ENCODE results near the gene HLA-DPA1. TPM values are rescaled to one million over a fixed set of nuclear protein-coding genes. Genes with fewer than 3 reads are reported as not detected.

The HLA-DPA1 gene
- total and polyA plus RNA-seq, 2 donors (not counting 1 experiment from before 2014, with no cell fraction given) = 702 to 2,256 TPM

- WGBS (ENCODE audit: insufficient coverage) = 100% methylated on average over 2 of the region's 3 CpGs
- peaks cover 16% of the 10 kb centered on the region for H3K79me2 ChIP-seq (ENCODE audit: control insufficient read depth, insufficient read depth, low read length)
- no peak overlapping the region for H3K9ac ChIP-seq (ENCODE audit: low read length)
- no peaks in the 10 kb centered on the region for H3K9me3 Mint-ChIP-seq (ENCODE audit: insufficient read depth)
- CTCF ChIA-PET = interaction anchor here (1.0 to 23.5 kb wide), 11 partner anchors 9 to 88 kb away, joined by 3 to 576 read pairs (median 4); partner anchors contain the start of gene HLA-DOA
- peaks cover 8 to 20% of the 10 kb centered on the region in 2 donors for H3K4me1 ChIP-seq (ENCODE audit: control insufficient read depth in 2 of 2, insufficient read depth in 2 of 2, low read length in 2 of 2)
- H3K4me3 ChIP-seq (ENCODE audit: control extremely low read depth in 1 of 5, extremely low read depth in 1 of 5, insufficient read depth in 1 of 5, low read depth in 2 of 5, low read length in 4 of 5) = no peak overlapping the region
- peaks cover 38% of the 10 kb centered on the region for H3K4me1 Mint-ChIP-seq
- peak overlapping the region; percentile 57 for H3K27ac Mint-ChIP-seq
- H3K27me3 ChIP-seq (replicated peaks in 1 of 4; ENCODE audit: control extremely low read depth in 1 of 4, control insufficient read depth in 3 of 4, insufficient read depth in 4 of 4, low read length in 3 of 4) = no peaks in the 10 kb centered on the region
- intact Hi-C loops (cut with micrococcal nuclease) = no loop called here
- TF ChIP-seq EZH2 (IDR thresholded peaks at IDR 0.05; ENCODE audit: borderline replicate concordance, insufficient read depth, low read depth, low read length, poor library complexity, severe bottlenecking) = no peak
- TF ChIP-seq, protein P1, sequence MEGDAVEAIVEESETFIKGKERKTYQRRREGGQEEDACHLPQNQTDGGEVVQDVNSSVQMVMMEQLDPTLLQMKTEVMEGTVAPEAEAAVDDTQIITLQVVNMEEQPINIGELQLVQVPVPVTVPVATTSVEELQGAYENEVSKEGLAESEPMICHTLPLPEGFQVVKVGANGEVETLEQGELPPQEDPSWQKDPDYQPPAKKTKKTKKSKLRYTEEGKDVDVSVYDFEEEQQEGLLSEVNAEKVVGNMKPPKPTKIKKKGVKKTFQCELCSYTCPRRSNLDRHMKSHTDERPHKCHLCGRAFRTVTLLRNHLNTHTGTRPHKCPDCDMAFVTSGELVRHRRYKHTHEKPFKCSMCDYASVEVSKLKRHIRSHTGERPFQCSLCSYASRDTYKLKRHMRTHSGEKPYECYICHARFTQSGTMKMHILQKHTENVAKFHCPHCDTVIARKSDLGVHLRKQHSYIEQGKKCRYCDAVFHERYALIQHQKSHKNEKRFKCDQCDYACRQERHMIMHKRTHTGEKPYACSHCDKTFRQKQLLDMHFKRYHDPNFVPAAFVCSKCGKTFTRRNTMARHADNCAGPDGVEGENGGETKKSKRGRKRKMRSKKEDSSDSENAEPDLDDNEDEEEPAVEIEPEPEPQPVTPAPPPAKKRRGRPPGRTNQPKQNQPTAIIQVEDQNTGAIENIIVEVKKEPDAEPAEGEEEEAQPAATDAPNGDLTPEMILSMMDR (IDR thresholded peaks at IDR 0.05) = no peak
- no peak overlapping the region for H3K4me3 Mint-ChIP-seq
- H3K27me3 Mint-ChIP-seq = no peaks in the 10 kb centered on the region
- no peaks in the 10 kb centered on the region for H3K9me3 ChIP-seq (ENCODE audit: control extremely low read depth in 1 of 3, control insufficient read depth in 2 of 3, insufficient read depth in 1 of 3, low read length in 2 of 3)
- H3K27ac ChIP-seq (ENCODE audit: low read length in 2 of 2) = peak overlapping the region in 1 of 2 donors; percentile 60
- no peak overlapping the region for H3K4me2 ChIP-seq (replicated peaks; ENCODE audit: low read depth, low read length, poor library complexity, severe bottlenecking)
- ATAC-seq (ENCODE audit: low read depth) = no peak
- H3K36me3 ChIP-seq (replicated peaks in 1 of 2; ENCODE audit: control extremely low read depth in 1 of 2, control insufficient read depth in 1 of 2, extremely low read depth in 1 of 2, insufficient read depth in 2 of 2, low read length in 1 of 2) = peaks cover 0 to 55% of the 10 kb centered on the region in 2 experiments
- no peak overlapping the region for H2AFZ ChIP-seq (ENCODE audit: insufficient read depth, low read depth, low read length, poor library complexity, severe bottlenecking)
- peak; percentile 25 for DNase-seq
- POLR2A ChIA-PET = interaction anchor here (0.9 to 1.3 kb wide), 4 partner anchors 7 to 160 kb away, joined by 3 to 8 read pairs (median 4); no protein-coding TSS in a partner anchor
- H4K20me1 ChIP-seq (ENCODE audit: control insufficient read depth, insufficient read depth, low read length, poor library complexity, severe bottlenecking) = peaks cover 3% of the 10 kb centered on the region
Measured at GRCh38 chr6:33088258-33088930, 14.9 kb upstream of the HLA-DPA1 start.

DNA sequence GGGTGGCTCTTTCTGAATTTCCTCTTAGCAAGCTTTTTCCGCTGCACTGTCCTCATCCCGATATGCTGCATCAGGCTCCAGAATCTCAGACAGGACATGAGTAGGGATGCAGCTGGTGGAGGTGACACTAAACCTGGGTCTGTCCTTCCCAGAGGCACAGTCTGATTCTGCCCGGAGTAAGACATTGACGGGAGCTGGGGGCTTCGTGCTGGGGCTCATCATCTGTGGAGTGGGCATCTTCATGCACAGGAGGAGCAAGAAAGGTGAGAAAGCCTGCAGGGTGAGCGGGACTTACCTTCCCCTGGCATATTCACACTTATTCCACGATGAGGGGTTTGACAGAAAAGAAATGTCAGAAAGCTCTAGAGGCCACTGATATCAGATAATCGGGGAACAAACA is 12.2 kb upstream of the HLA-DPA1 start:
- peak overlapping the region in 1 of 2 donors; percentile 22 for H3K27ac ChIP-seq (ENCODE audit: low read length in 2 of 2)
- peaks cover 30 to 31% of the 10 kb centered on the region in 2 donors for H3K4me1 ChIP-seq (ENCODE audit: control insufficient read depth in 2 of 2, insufficient read depth in 2 of 2, low read length in 2 of 2)
- intact Hi-C loops (cut with micrococcal nuclease) = no loop called here
- H3K4me2 ChIP-seq (replicated peaks; ENCODE audit: low read depth, low read length, poor library complexity, severe bottlenecking) = no peak overlapping the region
- no peak overlapping the region for H3K9ac ChIP-seq (ENCODE audit: low read length)
- H3K27me3 Mint-ChIP-seq = no peaks in the 10 kb centered on the region
- H3K9me3 Mint-ChIP-seq (ENCODE audit: insufficient read depth) = no peaks in the 10 kb centered on the region
- H3K9me3 ChIP-seq (ENCODE audit: control extremely low read depth in 1 of 3, control insufficient read depth in 2 of 3, insufficient read depth in 1 of 3, low read length in 2 of 3) = no peaks in the 10 kb centered on the region
- no peak overlapping the region for H2AFZ ChIP-seq (ENCODE audit: insufficient read depth, low read depth, low read length, poor library complexity, severe bottlenecking)
- H3K27me3 ChIP-seq (replicated peaks in 1 of 4; ENCODE audit: control extremely low read depth in 1 of 4, control insufficient read depth in 3 of 4, insufficient read depth in 4 of 4, low read length in 3 of 4) = no peaks in the 10 kb centered on the region
- CTCF ChIA-PET = interaction anchor here (1.2 to 23.5 kb wide), 2 partner anchors 72 to 84 kb away, joined by 3 to 576 read pairs; partner anchors contain the start of gene HLA-DOA
- peak overlapping the region; percentile 27 for H3K27ac Mint-ChIP-seq
- TF ChIP-seq, protein P1 (IDR thresholded peaks at IDR 0.05) = no peak
- no peak for TF ChIP-seq EZH2 (IDR thresholded peaks at IDR 0.05; ENCODE audit: borderline replicate concordance, insufficient read depth, low read depth, low read length, poor library complexity, severe bottlenecking)
- DNase-seq (no peak), ATAC-seq (ENCODE audit: low read depth) (no peak)
- peaks cover 44% of the 10 kb centered on the region for H3K79me2 ChIP-seq (ENCODE audit: control insufficient read depth, insufficient read depth, low read length)
- H4K20me1 ChIP-seq (ENCODE audit: control insufficient read depth, insufficient read depth, low read length, poor library complexity, severe bottlenecking) = peaks cover 10% of the 10 kb centered on the region
- no peak overlapping the region for H3K4me3 ChIP-seq (ENCODE audit: control extremely low read depth in 1 of 5, extremely low read depth in 1 of 5, insufficient read depth in 1 of 5, low read depth in 2 of 5, low read length in 4 of 5)
- H3K36me3 ChIP-seq (replicated peaks in 1 of 2; ENCODE audit: control extremely low read depth in 1 of 2, control insufficient read depth in 1 of 2, extremely low read depth in 1 of 2, insufficient read depth in 2 of 2, low read length in 1 of 2) = peaks cover 0 to 83% of the 10 kb centered on the region in 2 experiments
- POLR2A ChIA-PET = interaction anchor here (0.8 to 1.1 kb wide), 2 partner anchors 57 to 67 kb away, joined by 3 read pairs; no protein-coding TSS in a partner anchor
- peaks cover 50% of the 10 kb centered on the region for H3K4me1 Mint-ChIP-seq
- 98% methylated on average over 5 of the region's 8 CpGs for WGBS (ENCODE audit: insufficient coverage)
- no peak overlapping the region for H3K4me3 Mint-ChIP-seq
